B cell (primary cell): ENCODE results near the gene SNRK.

Experiments
- EZH2 ChIP-seq: IDR thresholded peaks from 2 replicates; pipeline ENCODE4 v1.6.1; 2012; ENCODE audit warnings: borderline replicate concordance, low read depth, mild to moderate bottlenecking, moderate library complexity, low read length; ENCODE audit not compliant: insufficient read depth, poor library complexity, severe bottlenecking
- TF ChIP-seq, protein P1 (sequence below): fragments of 200-600 bp; IDR thresholded peaks from one replicate; pipeline ENCODE4 v1.8.0; 2022; ENCODE audit warnings: antibody characterized with exemption, mild to moderate bottlenecking

DNA sequence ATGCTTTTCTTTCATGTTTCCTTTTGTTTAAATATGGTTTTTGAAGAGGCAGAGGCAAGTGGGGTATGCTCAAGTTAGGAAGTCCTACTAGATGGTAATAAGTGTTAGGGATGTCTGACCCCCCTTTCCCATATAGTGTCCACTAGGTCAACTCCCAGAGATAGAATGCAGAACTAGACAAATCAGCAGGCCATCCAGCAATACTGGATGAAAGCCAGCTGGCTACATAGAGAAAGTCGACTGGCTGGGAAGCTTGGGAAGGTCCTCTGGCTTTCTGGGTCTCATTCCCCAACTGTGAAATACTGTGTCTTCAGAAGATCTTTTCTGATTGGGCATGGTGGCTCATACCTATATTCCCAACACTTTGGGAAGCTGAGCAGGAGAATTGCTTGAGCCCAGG, 113.8 kb downstream of the SNRK start:
- no peak for TF ChIP-seq EZH2
- TF ChIP-seq, protein P1, sequence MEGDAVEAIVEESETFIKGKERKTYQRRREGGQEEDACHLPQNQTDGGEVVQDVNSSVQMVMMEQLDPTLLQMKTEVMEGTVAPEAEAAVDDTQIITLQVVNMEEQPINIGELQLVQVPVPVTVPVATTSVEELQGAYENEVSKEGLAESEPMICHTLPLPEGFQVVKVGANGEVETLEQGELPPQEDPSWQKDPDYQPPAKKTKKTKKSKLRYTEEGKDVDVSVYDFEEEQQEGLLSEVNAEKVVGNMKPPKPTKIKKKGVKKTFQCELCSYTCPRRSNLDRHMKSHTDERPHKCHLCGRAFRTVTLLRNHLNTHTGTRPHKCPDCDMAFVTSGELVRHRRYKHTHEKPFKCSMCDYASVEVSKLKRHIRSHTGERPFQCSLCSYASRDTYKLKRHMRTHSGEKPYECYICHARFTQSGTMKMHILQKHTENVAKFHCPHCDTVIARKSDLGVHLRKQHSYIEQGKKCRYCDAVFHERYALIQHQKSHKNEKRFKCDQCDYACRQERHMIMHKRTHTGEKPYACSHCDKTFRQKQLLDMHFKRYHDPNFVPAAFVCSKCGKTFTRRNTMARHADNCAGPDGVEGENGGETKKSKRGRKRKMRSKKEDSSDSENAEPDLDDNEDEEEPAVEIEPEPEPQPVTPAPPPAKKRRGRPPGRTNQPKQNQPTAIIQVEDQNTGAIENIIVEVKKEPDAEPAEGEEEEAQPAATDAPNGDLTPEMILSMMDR, result no peak
